HG02763 (cell line): ENCODE results near the gene KANSL3.
"Not testable (repeated sequence)": the region's sequence is repeated elsewhere in the genome, so short reads cannot be mapped to it uniquely, and the experiment has no call there.

ENCODE experiments used
- ATAC-seq: cut with Tn5 transposase; IDR thresholded peaks from one replicate; pipeline ENCODE4 v1.9.1; 2021; ENCODE audit warnings: mild to moderate bottlenecking, moderate library complexity; ENCODE audit not compliant: unreplicated experiment

KANSL3 gene

GRCh38 chr2:96564026-96564425, 74.1 kb downstream of the KANSL3 start:
- no peak for ATAC-seq

- no peak for ATAC-seq
These were observed 79.6 kb downstream of the KANSL3 start for GRCh38 chr2:96558485-96558884.

- ATAC-seq, result no peak
These were observed 80.1 kb downstream of the KANSL3 start for GRCh38 chr2:96558061-96558460.

GRCh38 chr2:96557421-96557820, 80.7 kb downstream of the KANSL3 start:
- not testable (repeated sequence) for ATAC-seq

GRCh38 chr2:96556441-96557330, 81.4 kb downstream of the KANSL3 start:
- ATAC-seq, result no peak

GRCh38 chr2:96555146-96555610, 82.9 kb downstream of the KANSL3 start:
- no peak for ATAC-seq

- no peak for ATAC-seq
These were observed 83.6 kb downstream of the KANSL3 start for GRCh38 chr2:96554293-96555145.

- ATAC-seq, result not testable (repeated sequence)
These were observed 84.2 kb downstream of the KANSL3 start for GRCh38 chr2:96553957-96554292.

- ATAC-seq, result no peak
These were observed 84.7 kb downstream of the KANSL3 start for GRCh38 chr2:96553176-96553956.

- no peak for ATAC-seq
These were observed 85.6 kb downstream of the KANSL3 start for GRCh38 chr2:96552315-96553175.

GRCh38 chr2:96551605-96552314, 86.4 kb downstream of the KANSL3 start:
- ATAC-seq, result no peak

- no peak for ATAC-seq
These were observed 87.1 kb downstream of the KANSL3 start for GRCh38 chr2:96550787-96551604.

GRCh38 chr2:96549967-96550786, 87.9 kb downstream of the KANSL3 start:
- ATAC-seq, result no peak

GRCh38 chr2:96549466-96549785, 88.7 kb downstream of the KANSL3 start:
- no peak for ATAC-seq

- no peak for ATAC-seq
These were observed 89.3 kb downstream of the KANSL3 start for GRCh38 chr2:96548558-96549465.

- ATAC-seq, result no peak
These were observed 90.4 kb downstream of the KANSL3 start for GRCh38 chr2:96547731-96548171.

GRCh38 chr2:96547203-96547641, 90.9 kb downstream of the KANSL3 start:
- no peak for ATAC-seq
